Lower lobe of right lung (tissue), 2 donors: Measurements from ENCODE around the gene FHDC1. TPM values are rescaled to one million over a fixed set of nuclear protein-coding genes. Genes with fewer than 3 reads are reported as not detected.

Source experiments
- ATAC-seq, 2 donors: fragments of 200-7000 bp; cut with Tn5 transposase; one replicate each; pipeline ENCODE4 v1.9.1; 2020 to 2022; ENCODE audit warnings: mild to moderate bottlenecking in 2 of 2, moderate library complexity in 2 of 2
- DNase-seq: peaks from one replicate; pipeline ENCODE4 v3.0.0-alpha.2; 2020
- H3K27ac ChIP-seq: fragments of 200-600 bp; one replicate; pipeline ENCODE4 v1.8.0; 2022
- H3K27me3 ChIP-seq: fragments of 200-600 bp; one replicate; pipeline ENCODE4 v1.8.0; 2022; ENCODE audit warnings: low read depth
- H3K36me3 ChIP-seq: fragments of 200-600 bp; one replicate; pipeline ENCODE4 v1.8.0; 2022; ENCODE audit warnings: mild to moderate bottlenecking
- H3K4me1 ChIP-seq: fragments of 200-600 bp; one replicate; pipeline ENCODE4 v1.8.0; 2022
- H3K4me3 ChIP-seq: fragments of 200-600 bp; one replicate; pipeline ENCODE4 v1.8.0; 2022; ENCODE audit warnings: mild to moderate bottlenecking
- H3K9me3 ChIP-seq: fragments of 200-600 bp; one replicate; pipeline ENCODE4 v1.8.0; 2022
- CTCF ChIP-seq: fragments of 200-600 bp; IDR thresholded peaks from one replicate; pipeline ENCODE4 v1.8.0; 2022; ENCODE audit warnings: antibody characterized with exemption, mild to moderate bottlenecking
- intact Hi-C: fragments of 100-400 bp; cut with DNase I; formaldehyde crosslinking; loops from one replicate; pipeline ENCODE4 v1.11.0; 2022
- total RNA-seq: library from RNA; stranded (reverse); fragmentation: NEBNext Ultra II Directional; extraction: Animal tissue kit (Norgen Biotek cat#: 25700); gene quantifications from one replicate; pipeline ENCODE4 v1.2.1, GENCODE V29; 2021
- donor health status: DM: no; HTN: yes; CAD: no; lungs with severe emphysema.

FHDC1 gene
- total RNA-seq, 1 donor from 2014 or later = 21.9 TPM

- Histone ChIP-seq H3K36me3 (no peaks in the 10 kb centered on the region), H3K4me1 (peaks cover 20% of the 10 kb centered on the region), H3K4me3 (peak overlapping the region; percentile 64), H3K27ac (peak overlapping the region; percentile 77), H3K9me3 (no peaks in the 10 kb centered on the region), H3K27me3 (peaks cover 40% of the 10 kb centered on the region)
- TF ChIP-seq CTCF = no peak
- DNase-seq = peak; percentile 59
- peak; percentile 51 to 53 for ATAC-seq
- intact Hi-C loops = no loop called here
Observed at GRCh38 chr4:152936446-152937335, 568 bp downstream of the FHDC1 start.

GRCh38 chr4:152937336-152938236 is 1.5 kb downstream of the FHDC1 start:
- Histone ChIP-seq H3K4me3 (peak overlapping the region; percentile 64), H3K27me3 (peaks cover 40% of the 10 kb centered on the region), H3K36me3 (no peaks in the 10 kb centered on the region), H3K9me3 (no peaks in the 10 kb centered on the region), H3K4me1 (peaks cover 20% of the 10 kb centered on the region), H3K27ac (peak overlapping the region; percentile 77)
- DNase-seq = peak; percentile 63
- peak; percentile 66 to 68 for ATAC-seq
- intact Hi-C loops = no loop called here
- no peak for TF ChIP-seq CTCF

- no peaks in the 10 kb centered on the region for H3K9me3 ChIP-seq
- no peak for DNase-seq
- intact Hi-C loops = no loop called here
- H3K4me1 ChIP-seq = peaks cover 20% of the 10 kb centered on the region
- H3K4me3 ChIP-seq = peak overlapping the region; percentile 64
- peaks cover 40% of the 10 kb centered on the region for H3K27me3 ChIP-seq
- TF ChIP-seq CTCF = no peak
- H3K27ac ChIP-seq = peak overlapping the region; percentile 77
- no peaks in the 10 kb centered on the region for H3K36me3 ChIP-seq
- peak; percentile 8 to 15 for ATAC-seq
Observed at GRCh38 chr4:152938237-152938947, 2.3 kb downstream of the FHDC1 start.

GRCh38 chr4:152939621-152940020 is 3.5 kb downstream of the FHDC1 start:
- no peak for DNase-seq
- intact Hi-C loops = no loop called here
- no peak for ATAC-seq
- TF ChIP-seq CTCF = no peak
- no peaks in the 10 kb centered on the region for H3K36me3 ChIP-seq
- peaks cover 40% of the 10 kb centered on the region for H3K27me3 ChIP-seq
- H3K9me3 ChIP-seq = no peaks in the 10 kb centered on the region
- peaks cover 23% of the 10 kb centered on the region for H3K4me1 ChIP-seq
- H3K27ac ChIP-seq = no peak overlapping the region
- H3K4me3 ChIP-seq = peak overlapping the region; percentile 64

- no peak overlapping the region for H3K4me3 ChIP-seq
- H3K27ac ChIP-seq = no peak overlapping the region
- ATAC-seq (no peak), DNase-seq (no peak)
- intact Hi-C loops = no loop called here
- no peaks in the 10 kb centered on the region for H3K36me3 ChIP-seq
- H3K27me3 ChIP-seq = peaks cover 40% of the 10 kb centered on the region
- peaks cover 27% of the 10 kb centered on the region for H3K4me1 ChIP-seq
- H3K9me3 ChIP-seq = no peaks in the 10 kb centered on the region
- TF ChIP-seq CTCF = no peak
Observed at GRCh38 chr4:152940461-152940860, 4.3 kb downstream of the FHDC1 start.
